ENCODE results near the gene PHACTR4. TPM values are rescaled to one million over a fixed set of nuclear protein-coding genes. Genes with fewer than 3 reads are reported as not detected.

Gene PHACTR4
- total and polyA plus RNA-seq, 9 of the 15 experiments (the other 6 are each of a cell fraction or from before 2014, with no cell fraction given): 6.4 to 43.6 (median 14.2) TPM

DNA sequence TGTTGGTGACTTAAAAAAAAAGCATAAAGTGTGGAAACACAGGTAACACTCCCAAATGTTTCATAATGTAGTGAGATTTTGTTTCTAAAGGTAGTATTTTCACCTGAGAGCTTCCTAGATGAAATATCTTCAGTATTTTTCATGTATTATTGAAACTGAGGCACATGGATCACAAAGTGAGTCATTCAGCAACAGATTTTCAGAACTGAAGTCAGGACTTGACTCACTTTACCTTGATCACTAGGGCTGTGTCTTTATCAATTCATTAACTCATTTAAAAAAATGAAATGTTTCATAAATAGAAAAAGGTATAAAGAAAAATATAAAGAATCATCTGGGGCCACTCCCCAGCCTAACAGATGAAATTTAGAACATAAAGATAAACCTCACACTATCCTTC is 69.8 kb downstream of the PHACTR4 start (continued):
- no peak for TF ChIP-seq TAL1 (IDR thresholded peaks at IDR 0.05)
- no peak for TF ChIP-seq SETDB1 (IDR thresholded peaks at IDR 0.05; ENCODE audit: low read length)
- TF ChIP-seq CBFA2T2 (conservative IDR thresholded peaks at IDR 0.05): no peak
- no peak for TF ChIP-seq NCOA4 (IDR thresholded peaks at IDR 0.05; ENCODE audit: partially characterized antibody)
- TF ChIP-seq DNMT1 (IDR thresholded peaks at IDR 0.05): no peak
- no peak for TF ChIP-seq HCFC1 (IDR thresholded peaks at IDR 0.05; ENCODE audit: low read depth, low read length)
- no peak for TF ChIP-seq ZNF232 (CRISPR knock-in tag; IDR thresholded peaks at IDR 0.05)
- TF ChIP-seq ATF7 (IDR thresholded peaks at IDR 0.05): no peak

DNA sequence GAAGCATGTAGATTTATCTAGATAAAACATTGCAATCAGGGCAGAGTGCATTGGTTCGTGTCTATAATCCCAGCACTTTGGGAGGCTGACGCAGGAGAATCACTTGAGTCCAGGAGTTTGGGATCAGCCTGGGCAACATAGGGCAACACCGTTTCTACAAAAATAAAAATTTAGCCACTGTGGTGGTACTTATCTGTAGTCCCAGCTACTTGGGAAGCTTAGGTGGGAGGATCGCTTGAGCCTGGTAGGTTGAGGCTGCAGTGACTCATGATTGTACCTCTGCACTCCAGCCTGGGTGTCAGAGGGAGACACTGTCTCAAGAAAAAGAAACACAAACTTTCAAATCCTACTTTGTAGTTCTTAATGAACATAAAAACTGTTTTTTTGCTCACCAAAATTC is 72.1 kb downstream of the PHACTR4 start:
- no peaks in the 10 kb centered on the region for H4K20me1 ChIP-seq (replicated peaks; ENCODE audit: control insufficient read depth, insufficient read depth, low read length)
- peaks cover 4% of the 10 kb centered on the region; the same call in 2 of the 3 replicates for H3K79me2 ChIP-seq (ENCODE audit: control insufficient read depth, insufficient read depth, low read length)
- peak overlapping the region; percentile 56 for H3K4me2 ChIP-seq (ENCODE audit: insufficient read depth, low read length)
- intact Hi-C loops (cut with micrococcal nuclease) (no loop called here), in situ Hi-C loops (cut with MboI) (loop anchor here (25.0 kb wide), 1 partner anchor 1371 kb away; no protein-coding TSS in a partner anchor)
- BruUV-seq (replicated peaks): no TSS peak
- H3K9me3 ChIP-seq (replicated peaks; ENCODE audit: control insufficient read depth, insufficient read depth, low read depth, low read length): no peaks in the 10 kb centered on the region
- POLR2A ChIA-PET: interaction anchor here (0.8 to 1.4 kb wide), 3 partner anchors 9 to 15 kb away, joined by 3 to 5 read pairs (median 3); no protein-coding TSS in a partner anchor
- H2AFZ ChIP-seq (ENCODE audit: low read depth, low read length): no peak overlapping the region
- CTCF ChIA-PET (ENCODE audit: low intra/inter-chr PET ratio): no interaction called here
- peak overlapping the region; percentile 65 for H3K27ac ChIP-seq (ENCODE audit: extremely low read depth, low read depth, low read length)
- no peak overlapping the region for H3K4me3 ChIP-seq
- 5% methylated on average over 4 of the region's 4 CpGs for WGBS (ENCODE audit: insufficient coverage, low coverage, missing lambda C conversion rate)
- no peaks in the 10 kb centered on the region for H3K27me3 ChIP-seq (ENCODE audit: control insufficient read depth in 2 of 2, insufficient read depth in 2 of 2, low read length in 2 of 2)
- peak overlapping the region; percentile 30 to 57; a peak in 1 of 4 replicates for H3K9ac ChIP-seq (ENCODE audit: insufficient read depth in 1 of 2, low read depth in 2 of 2, low read length in 2 of 2)
- H3K36me3 ChIP-seq (ENCODE audit: control insufficient read depth, insufficient read depth, low read length): no peaks in the 10 kb centered on the region; the same call in 2 of the 3 replicates
- peaks cover 17 to 22% of the 10 kb centered on the region in 2 experiments for H3K4me1 ChIP-seq (replicated peaks in 1 of 2; ENCODE audit: control insufficient read depth in 2 of 2, insufficient read depth in 2 of 2, low read length in 2 of 2)
- H3K9me1 ChIP-seq (ENCODE audit: control insufficient read depth, insufficient read depth, low read length): no peaks in the 10 kb centered on the region
- peak in 1 of 4 experiments; percentile 88 for DNase-seq (ENCODE audit: extremely low read depth in 1 of 4, low spot score in 3 of 4)
- peak; percentile 93 for FAIRE-seq
- peak; percentile 83 for ATAC-seq
- TF ChIP-seq TEAD4 (IDR thresholded peaks at IDR 0.05; ENCODE audit: low read length): peak; percentile 65; the same call in 1 of the 2 replicates
- no peak for TF ChIP-seq TEAD4 (CRISPR knock-in tag; IDR thresholded peaks at IDR 0.05; ENCODE audit: borderline replicate concordance)
- TF ChIP-seq, protein P1, sequence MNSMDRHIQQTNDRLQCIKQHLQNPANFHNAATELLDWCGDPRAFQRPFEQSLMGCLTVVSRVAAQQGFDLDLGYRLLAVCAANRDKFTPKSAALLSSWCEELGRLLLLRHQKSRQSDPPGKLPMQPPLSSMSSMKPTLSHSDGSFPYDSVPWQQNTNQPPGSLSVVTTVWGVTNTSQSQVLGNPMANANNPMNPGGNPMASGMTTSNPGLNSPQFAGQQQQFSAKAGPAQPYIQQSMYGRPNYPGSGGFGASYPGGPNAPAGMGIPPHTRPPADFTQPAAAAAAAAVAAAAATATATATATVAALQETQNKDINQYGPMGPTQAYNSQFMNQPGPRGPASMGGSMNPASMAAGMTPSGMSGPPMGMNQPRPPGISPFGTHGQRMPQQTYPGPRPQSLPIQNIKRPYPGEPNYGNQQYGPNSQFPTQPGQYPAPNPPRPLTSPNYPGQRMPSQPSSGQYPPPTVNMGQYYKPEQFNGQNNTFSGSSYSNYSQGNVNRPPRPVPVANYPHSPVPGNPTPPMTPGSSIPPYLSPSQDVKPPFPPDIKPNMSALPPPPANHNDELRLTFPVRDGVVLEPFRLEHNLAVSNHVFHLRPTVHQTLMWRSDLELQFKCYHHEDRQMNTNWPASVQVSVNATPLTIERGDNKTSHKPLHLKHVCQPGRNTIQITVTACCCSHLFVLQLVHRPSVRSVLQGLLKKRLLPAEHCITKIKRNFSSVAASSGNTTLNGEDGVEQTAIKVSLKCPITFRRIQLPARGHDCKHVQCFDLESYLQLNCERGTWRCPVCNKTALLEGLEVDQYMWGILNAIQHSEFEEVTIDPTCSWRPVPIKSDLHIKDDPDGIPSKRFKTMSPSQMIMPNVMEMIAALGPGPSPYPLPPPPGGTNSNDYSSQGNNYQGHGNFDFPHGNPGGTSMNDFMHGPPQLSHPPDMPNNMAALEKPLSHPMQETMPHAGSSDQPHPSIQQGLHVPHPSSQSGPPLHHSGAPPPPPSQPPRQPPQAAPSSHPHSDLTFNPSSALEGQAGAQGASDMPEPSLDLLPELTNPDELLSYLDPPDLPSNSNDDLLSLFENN (IDR thresholded peaks at IDR 0.05; ENCODE audit: low read depth in 2 of 2, low read length in 2 of 2): 0 out of 4 replicates have a peak, but pooled peaks of 1 of the 2 experiments have one; percentile 20
- TF ChIP-seq, protein P2, sequence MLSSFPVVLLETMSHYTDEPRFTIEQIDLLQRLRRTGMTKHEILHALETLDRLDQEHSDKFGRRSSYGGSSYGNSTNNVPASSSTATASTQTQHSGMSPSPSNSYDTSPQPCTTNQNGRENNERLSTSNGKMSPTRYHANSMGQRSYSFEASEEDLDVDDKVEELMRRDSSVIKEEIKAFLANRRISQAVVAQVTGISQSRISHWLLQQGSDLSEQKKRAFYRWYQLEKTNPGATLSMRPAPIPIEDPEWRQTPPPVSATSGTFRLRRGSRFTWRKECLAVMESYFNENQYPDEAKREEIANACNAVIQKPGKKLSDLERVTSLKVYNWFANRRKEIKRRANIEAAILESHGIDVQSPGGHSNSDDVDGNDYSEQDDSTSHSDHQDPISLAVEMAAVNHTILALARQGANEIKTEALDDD (IDR thresholded peaks at IDR 0.05): peak; percentile 27; the same call in 1 of the 2 replicates
- TF ChIP-seq XRCC4 (IDR thresholded peaks at IDR 0.05; ENCODE audit: extremely low read depth, insufficient read depth, insufficient read length): no peak
- TF ChIP-seq, protein P3, sequence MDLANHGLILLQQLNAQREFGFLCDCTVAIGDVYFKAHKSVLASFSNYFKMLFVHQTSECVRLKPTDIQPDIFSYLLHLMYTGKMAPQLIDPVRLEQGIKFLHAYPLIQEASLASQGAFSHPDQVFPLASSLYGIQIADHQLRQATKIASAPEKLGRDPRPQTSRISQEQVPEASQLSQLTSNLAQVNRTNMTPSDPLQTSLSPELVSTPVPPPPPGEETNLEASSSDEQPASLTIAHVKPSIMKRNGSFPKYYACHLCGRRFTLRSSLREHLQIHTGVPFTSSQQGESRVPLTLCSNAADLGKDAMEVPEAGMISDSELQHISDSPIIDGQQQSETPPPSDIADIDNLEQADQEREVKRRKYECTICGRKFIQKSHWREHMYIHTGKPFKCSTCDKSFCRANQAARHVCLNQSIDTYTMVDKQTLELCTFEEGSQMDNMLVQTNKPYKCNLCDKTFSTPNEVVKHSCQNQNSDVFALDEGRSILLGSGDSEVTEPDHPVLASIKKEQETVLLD (IDR thresholded peaks at IDR 0.05): peak; percentile 34; the same call in 1 of the 2 replicates
- TF ChIP-seq SP1 (CRISPR knock-in tag; IDR thresholded peaks at IDR 0.05): no peak
- peak; percentile 79 for TF ChIP-seq CBFA2T3 (IDR thresholded peaks at IDR 0.05)
- no peak for TF ChIP-seq TOE1 (IDR thresholded peaks at IDR 0.05; ENCODE audit: borderline replicate concordance)
- TF ChIP-seq TOE1 (CRISPR knock-in tag; IDR thresholded peaks at IDR 0.05; ENCODE audit: borderline replicate concordance, low read depth): no peak

Data from K562 (cell line).